Smooth muscle cell of the brain vasculature (primary cell): Measurements from ENCODE around the gene KIF19.

Source experiments
- DNase-seq: peaks from one replicate; pipeline ENCODE4 v3.0.0-alpha.2; 2012; ENCODE audit warnings: low read depth, low spot score

KIF19 gene

DNA sequence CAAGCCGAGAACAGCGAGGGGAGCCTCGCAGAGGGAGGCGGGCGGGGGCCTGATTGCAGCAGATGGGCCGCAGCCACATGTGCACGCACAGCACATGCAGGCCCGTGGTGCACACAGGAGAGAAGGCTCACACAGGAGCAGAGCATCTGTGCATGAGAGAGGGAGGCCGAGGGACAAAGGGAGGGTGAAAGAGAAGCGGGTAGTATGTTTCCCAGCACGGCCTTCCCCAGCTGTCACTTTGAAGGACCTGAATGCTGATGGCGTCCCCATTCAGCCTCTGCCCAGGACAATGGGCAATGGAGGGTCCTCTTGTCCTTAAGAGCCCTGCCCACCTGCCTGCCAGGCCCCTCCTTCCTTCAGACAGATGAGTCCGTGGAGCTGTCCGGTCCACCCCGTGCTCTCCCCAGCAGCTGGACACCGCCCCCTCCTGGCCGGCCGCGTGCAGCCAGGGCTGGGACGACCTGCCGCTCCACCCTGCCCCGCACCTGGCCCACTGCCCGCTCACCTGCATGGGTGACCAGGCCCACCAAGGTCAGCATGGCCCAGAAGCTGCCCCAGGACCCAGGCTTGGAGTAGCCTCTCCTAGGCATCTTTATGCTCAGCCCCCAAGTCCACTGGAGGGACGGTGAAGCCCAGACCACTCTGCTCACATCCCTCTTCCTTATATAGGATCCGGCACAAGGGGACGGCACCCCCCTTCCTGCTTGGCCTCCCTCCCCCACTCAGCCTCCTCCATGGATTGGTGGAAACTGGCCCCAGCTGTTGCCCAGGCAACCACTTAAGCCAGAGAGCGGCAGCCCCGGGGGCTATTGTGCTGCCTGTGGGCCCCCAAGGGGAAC is 35.4 kb downstream of the KIF19 start, which contains the start of gene BTBD17:
Gene BTBD17 (minus strand): TSS at position 639 of the 839 bp plus-strand sequence. CDS start 49 bp downstream, at position 590.
- DNase-seq = no peak

DNA sequence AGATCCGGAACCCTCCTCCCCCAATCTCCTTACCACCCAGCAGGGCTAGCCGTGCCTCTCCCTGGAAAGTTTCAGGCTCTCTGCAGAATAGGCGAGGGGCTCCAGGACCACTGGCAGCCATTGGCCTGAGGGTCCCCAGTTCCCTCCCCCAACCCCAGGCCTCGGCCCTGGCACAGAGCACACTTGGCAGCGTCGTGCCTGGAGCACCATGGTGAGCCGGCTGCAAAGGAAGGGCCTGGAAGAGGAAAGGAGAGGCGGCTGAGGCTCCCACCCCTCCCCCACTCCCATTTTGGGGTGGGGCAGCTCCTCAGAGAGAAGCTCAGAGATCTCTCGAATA is 36.0 kb downstream of the KIF19 start:
- DNase-seq = no peak

DNA sequence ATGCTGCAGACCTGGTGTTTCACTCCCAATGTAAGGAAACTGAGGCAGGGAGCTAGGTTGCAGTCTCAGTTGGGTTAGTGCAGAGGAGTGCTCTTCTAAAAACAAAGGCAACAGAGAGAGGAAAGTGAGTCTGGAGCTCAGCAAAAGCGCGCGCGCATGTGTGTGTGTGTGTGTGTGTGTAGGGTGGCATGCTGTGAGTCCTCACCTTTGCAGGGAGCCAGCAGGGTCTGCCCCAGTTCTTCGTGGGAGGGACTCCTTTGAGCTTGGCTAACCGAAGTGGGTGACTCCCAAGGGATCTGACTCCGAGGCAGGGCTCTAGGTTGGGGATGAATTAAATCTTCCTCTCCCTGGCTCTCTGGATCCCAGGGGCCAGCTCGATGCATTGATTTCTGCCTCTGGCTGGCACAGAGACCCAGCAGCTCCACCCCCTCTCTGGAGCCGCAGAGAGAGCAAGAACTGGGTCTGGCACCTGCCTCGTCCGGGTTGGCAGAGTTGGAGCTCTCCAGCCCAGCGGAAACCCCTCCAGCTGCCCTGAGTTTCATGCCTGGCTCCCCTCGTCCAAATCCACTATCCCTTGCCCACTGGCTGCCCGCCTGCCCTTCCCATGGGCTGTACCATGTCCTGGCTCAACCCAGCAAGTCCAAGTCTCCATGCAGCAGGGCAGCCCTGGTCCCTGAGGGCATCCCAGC is 36.9 kb downstream of the KIF19 start:
- no peak for DNase-seq

DNA sequence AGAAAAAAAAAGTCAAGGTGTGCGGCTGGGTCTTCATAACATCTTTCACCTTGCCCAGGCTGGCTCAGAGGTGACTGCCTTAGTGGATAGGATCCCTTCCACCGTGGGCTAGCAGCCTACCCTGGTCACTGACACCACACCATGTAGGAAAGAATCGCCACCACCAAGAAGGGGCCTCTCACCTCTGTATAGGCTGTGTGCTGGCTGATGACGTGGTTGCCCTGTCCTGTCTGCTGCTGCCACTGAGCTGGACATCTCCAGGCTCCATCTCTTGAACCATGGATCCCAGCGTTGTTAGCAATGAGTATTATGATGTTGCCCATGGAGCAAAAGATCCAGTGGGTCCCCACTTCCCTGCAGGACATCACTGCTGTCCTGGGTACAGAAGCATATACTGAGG is 41.2 kb downstream of the KIF19 start, which contains the start of gene GPR142:
Gene GPR142 (plus strand): TSS at position 301 of the 400 bp plus-strand sequence. CDS start 2,035 bp downstream, outside the sequence.
- DNase-seq = no peak

DNA sequence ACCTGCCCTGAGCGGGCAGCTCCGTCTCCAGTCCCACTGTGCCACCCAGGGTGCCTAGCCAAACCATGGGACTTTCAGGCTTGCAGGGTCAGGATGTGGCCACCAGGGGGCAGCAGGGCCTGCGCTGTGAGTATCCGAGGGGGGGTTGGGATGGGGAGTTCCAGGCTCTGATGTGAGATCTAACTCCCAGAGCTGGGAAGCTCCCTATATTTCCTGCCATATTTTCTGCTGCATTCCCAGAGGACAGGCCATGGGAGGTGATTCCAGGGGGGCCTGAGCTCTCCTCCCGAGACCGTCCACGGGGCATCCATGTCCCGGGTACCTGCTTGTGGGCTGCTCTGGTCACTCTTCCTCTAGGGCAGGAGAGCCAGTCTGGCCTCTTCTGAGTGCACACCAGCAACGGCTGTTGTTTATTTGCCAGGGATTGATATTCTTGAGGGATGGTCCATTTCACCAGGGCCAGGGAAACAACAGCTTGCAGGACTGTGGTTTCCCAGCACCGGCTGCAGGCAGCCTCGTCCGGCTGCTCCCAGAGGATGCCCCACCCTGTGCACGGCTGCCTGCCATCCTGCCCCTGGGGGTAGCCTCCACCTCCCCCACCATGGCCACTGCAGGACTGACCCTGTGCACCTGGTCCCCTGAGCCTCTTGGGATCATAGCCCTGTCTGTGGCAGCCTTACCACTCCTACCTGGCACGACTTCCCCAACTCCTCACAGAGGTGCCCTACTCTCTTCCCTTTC is 42.5 kb downstream of the KIF19 start:
- peak; percentile 18 for DNase-seq

DNA sequence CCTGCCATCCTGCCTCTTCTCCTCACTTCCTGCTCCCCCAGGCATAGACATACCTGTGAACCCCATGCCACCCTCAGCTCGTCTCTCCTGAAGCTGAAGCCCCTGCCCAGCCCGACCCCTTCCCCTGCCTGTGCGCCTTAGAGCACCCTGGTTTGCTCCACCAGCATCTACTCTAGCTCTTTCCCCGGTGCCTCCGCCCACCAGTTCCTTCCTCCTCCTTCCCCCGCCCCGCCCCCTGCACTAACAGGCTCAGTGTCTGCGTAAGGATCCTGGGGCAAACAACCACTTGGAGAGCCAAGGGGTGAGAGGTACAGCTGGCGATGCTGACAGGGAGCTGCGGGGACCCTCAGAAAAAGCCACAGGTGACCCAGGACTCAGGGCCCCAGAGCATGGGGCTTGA is 43.2 kb downstream of the KIF19 start:
- no peak for DNase-seq

DNA sequence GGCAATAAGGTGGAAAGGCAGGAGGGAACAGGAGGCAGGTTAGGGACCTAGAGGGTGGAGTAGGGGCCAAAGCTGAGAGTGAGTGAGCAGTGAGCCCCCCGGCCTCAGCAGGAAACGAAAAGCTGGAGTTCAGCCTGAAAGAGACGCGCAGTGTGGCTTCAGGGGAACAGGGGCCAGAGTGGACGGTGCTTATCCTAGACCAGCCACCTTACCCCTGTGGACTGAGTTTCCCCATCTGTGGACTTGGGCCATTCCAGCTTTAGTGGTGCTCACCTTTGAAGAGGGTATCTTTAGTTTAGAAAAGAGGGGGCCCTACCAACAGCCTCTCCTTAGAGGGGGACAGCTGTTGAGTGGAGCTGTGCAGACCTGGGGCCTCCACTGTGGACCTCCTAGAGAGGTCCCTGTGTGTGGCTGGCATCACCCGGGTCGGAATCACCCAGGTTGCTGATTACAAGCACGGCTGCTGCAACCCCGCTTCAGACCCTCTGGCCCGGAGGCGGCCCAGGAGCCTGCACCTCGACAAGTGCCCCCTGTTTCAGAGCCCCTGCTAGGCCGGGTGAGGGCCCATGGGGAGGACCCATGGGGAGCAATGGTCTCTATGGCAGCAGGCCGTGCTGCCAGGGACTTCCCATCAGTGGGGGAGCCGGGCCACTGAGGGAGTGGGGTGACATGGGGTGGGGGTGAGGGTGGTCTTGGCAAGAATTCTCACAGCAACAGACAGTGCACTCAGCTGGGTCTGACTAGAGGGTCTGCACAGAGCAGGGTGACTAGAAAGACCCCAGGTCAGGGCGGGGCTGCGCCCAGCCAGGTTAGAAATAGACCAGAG is 43.9 kb downstream of the KIF19 start:
- DNase-seq = no peak

DNA sequence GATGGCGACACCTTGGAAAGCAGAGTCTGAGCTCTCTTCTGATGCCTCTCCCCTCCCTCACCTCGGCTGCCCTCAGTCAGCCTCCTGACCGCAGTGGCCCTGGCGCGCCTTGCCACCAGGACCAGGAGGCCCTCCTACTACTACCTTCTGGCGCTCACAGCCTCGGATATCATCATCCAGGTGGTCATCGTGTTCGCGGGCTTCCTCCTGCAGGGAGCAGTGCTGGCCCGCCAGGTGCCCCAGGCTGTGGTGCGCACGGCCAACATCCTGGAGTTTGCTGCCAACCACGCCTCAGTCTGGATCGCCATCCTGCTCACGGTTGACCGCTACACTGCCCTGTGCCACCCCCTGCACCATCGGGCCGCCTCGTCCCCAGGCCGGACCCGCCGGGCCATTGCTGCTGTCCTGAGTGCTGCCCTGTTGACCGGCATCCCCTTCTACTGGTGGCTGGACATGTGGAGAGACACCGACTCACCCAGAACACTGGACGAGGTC is 45.7 kb downstream of the KIF19 start:
- DNase-seq = no peak

DNA sequence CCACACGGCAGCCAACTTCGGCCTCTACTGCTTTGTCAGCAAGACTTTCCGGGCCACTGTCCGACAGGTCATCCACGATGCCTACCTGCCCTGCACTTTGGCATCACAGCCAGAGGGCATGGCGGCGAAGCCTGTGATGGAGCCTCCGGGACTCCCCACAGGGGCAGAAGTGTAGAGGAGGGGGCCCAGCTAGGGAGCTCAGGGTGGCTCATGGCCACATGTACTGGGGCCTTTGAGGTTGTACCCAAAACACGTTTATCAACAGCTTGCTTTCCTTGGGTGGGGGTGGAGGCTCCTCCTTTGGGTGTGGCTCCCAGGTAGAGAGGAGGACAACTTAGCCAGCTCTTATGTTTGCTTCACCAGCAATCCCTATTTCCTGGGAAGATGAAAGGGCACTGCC is 46.4 kb downstream of the KIF19 start:
- DNase-seq = no peak

DNA sequence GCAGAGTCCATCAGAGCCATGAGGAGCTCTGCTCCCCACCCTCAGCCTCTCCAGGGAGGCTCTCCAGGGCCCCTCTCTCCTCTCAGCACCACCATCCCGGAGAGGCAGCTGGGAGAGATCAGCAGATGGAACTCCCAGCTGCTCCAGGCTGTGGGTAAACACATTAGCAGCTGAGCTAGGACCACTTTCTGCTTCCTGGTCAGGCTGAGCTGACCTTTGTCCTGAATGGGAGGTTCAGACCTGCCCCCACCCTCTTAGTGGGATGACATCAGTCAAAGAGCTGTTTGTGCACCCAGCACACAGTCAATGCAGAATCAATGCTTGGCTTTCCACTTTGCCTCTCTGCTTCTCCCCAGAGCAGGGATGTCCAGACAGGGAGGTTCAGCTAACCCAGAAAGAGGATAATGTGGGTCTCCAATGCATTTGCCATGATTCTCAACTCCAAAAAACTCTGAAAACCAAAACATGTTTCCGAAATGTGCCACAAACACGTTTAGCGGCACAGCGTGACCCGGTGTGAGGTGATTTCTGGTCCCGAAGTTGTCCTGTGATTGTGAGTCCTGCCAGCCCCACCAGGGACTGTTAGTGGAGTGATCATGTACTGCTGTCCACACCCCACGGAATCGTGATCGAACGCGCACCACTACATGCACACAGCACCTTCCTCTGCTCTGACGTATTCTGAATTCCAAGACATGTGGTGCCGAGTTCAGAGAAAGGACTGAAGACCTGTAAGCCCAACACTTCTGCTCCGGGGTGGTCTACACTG is 48.0 kb downstream of the KIF19 start:
- DNase-seq = no peak

DNA sequence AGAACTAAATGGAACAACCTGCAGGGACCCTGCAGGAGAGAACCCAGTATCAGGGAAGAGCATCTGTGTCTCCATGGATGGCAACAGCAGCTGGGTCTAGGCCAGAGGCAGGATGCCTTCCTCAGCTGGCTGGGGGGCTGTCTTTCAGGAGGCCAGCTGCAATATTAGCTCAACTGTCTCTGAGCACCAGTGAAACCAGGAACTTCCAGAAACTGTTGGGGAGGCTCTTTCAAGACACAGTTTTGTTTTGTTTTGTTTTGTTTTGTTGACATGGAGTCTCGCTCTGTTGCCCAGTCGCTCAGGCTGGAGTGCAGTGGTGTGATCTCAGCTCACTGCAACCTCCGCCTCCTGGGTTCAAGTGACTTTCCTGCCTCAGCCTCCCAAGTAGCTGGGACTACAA is 48.8 kb downstream of the KIF19 start:
- no peak for DNase-seq

DNA sequence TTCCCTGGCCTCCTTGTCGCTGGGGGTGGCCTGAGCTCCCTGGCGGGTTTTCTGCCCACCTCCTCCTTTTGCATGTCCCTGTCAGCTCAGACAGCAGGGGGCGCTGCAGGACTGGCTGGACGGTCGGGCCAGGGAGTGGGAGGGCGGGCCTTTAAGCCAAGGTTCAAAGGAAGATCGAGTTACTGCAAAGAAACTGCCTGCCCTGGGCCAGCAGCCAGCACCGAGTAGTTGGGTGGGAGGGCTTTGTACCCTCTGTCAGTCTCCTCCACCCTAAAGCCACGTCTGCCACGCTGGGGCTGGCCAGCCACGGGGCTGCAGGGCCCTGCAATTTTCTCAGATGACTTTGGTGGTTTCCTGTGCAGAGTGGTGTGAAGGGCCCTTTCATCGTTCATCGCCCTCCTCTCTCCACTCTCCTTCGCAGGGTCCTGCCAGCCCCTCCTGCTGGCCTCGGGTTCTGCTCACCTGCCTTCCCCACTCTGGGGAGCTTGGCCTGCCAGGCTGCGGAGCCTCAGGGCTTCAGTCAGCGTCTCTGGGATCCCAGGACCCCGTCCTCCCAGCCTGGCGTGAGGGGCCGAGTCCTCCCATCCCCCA is 53.6 kb downstream of the KIF19 start:
- peak; percentile 57 for DNase-seq

DNA sequence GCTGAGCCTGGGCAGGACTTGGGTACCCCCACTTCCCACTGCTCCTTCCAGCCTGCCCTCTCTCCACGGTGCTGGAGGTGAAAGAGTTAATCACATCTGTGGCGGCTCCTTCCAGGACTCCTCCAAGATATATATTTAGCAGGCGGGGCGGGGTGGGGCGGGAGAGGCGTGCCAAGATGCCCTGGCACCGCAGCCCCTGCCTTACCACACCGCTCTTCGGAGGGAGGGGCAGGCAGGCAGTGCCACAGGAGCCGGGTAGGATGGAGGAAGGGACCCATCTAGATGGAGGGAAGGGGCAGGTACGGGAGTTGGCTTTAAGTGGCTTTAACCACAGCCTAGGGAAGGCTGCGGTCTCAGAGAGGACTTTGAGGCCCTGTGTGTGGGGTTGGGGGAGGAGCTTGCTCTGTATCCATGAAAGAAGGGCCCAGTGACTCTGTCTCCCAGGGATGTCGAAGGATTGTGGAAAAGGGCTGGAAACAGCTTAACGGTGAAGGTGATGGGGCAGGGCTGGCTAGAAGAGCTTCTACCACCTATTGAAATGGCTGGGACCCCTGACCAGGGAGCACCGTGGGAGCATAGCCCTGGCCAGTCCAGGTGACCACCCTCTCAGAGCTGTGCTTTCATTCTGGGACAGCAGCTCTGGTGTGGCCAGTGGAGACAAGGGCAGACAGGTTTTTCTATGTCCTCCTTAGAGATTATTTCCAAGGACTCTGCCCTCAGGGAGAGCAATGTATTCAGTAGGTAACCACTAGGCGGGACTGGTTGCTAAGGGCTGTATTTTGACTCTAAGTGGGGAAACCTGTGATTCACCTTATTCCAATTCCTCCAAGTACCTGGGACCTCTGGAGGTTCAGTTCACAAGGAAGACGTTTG is 54.3 kb downstream of the KIF19 start:
- no peak for DNase-seq

DNA sequence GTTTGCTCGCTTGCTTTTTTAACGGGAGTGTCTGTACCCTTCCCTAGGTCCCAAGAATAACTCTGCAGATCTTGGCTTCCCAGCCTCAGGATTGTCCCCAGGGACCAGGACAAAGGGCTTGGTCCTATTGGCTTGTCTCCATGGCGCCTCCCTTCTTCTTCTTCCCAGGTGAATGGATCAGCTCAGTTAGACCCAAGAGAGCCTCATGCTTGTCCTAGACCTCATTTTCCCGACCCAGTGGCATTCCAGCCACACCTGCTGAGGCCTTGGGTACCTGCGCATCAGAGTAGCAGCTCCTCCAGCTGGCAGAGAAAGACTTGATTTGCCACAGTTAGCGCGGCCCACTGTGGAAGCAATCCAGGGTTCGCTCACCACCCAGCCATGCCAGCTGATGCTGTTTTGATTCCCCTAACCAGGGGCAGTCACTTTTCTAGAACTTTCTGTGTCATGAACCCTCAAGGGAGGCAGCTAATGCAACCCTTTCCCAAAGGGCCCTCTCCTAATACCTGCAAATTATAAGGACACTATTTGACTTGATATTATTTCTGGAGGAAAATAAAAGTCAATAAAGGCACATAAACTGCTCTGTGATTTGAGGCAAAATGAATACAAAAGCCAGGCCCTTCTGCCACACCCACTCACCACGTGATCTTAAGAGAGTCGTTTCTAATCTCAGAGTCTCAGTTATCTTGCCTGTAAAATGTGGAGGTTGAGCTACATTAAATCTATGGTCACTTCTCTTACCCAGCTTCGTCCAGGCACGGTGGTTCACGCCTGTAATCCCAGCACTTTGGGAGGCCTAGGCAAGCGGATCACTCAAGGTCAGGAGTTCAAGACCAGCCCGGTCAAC is 55.2 kb downstream of the KIF19 start:
- no peak for DNase-seq

DNA sequence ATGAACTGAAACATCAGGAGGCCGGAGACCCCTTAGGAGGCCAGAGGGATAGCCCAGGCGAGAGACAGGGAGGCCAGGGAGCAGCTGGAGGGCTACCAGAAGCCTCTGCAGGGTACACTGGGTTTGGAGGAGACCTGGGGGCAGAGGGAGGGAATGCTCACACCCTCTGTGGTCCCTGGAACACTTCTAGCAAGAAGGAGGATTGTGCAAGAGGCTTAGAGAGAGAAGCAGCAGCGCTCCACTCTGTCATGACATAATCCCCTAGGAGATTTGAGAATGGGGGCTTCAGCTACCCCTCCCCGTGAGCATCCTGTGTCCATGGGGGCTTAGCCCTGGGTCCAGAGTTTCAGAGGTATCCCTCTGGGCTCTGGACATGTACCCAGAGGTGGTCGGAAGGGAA is 57.1 kb downstream of the KIF19 start:
- DNase-seq = no peak

DNA sequence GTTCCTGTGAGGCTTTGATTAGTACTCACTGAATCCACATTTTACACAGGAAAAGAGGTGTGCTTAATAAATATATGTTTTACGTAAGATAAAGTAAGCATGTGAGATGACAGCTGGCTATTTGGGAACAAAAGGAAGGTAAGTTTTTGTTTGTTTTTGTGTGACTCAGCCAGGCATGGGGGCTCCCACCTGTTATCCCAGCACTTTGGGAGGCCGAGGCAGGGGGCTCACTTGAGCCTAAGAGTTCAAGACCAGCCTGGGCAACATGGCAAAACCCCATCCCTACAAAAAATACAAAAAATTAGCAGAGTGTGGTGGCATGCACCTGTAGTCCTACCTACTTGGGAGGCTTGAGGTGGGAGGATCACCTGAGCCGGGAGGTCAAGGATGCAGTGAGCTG is 59.2 kb downstream of the KIF19 start:
- no peak for DNase-seq

DNA sequence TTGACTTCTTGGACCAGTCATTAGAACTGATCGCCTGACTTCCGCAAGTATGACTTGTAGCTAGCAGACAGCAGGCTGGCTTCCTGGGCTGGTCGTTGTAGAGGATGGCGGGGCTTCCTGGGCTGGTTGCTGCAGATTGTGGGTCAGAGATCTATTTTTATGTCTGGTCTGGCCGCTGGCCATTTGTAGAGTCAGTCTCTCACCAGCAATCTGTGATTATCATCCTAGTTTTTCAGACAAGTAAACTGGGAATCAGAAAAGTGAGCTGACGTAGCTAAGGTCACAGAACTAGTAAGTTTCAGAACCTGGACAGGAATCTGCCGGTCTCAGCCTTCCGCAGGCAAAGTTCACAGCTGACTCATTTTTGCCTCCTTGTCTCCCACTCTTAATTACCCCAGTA is 60.4 kb downstream of the KIF19 start:
- DNase-seq = no peak
